Measurements from ENCODE around the gene PNN.
A peak's percentile ranks its signal among the peaks of the same experiment; 100 is the strongest.
"Not testable (repeated sequence)": the region's sequence is repeated elsewhere in the genome, so short reads cannot be mapped to it uniquely, and the experiment has no call there.

PNN gene

GRCh38 chr14:39174560-39175444 is at the start of gene PNN:
Gene PNN, plus strand, starts transcription at chr14:39175254. Its CDS starts 26 bp downstream, at chr14:39175280.
- peak; percentile 96 for DNase-seq

GRCh38 chr14:39137835-39138234 is 37.2 kb upstream of the PNN start:
- DNase-seq, result not testable (repeated sequence)

- DNase-seq, result no peak
Measured at GRCh38 chr14:39138440-39138839, 36.6 kb upstream of the PNN start.

- DNase-seq, result no peak
Measured at GRCh38 chr14:39140170-39140569, 34.9 kb upstream of the PNN start.

DNA sequence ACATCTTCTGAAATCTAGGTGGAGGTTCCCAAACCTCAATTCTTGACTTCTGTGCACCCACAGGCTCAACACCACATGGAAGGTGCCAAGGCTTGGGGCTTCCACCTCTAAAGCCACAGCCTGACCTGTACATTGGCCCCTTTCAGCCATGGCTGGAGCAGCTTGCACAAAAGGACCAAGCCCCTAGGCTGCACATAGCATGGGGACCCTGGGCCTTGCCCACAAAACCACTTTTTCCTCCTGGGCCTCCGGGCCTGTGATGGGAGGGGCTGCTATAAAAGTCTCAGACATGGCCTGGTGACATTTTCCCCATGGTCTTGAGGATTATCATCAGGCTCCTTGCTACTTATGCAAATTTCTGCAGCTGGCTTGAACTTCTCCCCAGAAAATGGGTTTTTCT is 33.4 kb upstream of the PNN start:
- DNase-seq, result not testable (repeated sequence)

GRCh38 chr14:39143226-39143625 is 31.8 kb upstream of the PNN start:
- DNase-seq, result not testable (repeated sequence)

DNA sequence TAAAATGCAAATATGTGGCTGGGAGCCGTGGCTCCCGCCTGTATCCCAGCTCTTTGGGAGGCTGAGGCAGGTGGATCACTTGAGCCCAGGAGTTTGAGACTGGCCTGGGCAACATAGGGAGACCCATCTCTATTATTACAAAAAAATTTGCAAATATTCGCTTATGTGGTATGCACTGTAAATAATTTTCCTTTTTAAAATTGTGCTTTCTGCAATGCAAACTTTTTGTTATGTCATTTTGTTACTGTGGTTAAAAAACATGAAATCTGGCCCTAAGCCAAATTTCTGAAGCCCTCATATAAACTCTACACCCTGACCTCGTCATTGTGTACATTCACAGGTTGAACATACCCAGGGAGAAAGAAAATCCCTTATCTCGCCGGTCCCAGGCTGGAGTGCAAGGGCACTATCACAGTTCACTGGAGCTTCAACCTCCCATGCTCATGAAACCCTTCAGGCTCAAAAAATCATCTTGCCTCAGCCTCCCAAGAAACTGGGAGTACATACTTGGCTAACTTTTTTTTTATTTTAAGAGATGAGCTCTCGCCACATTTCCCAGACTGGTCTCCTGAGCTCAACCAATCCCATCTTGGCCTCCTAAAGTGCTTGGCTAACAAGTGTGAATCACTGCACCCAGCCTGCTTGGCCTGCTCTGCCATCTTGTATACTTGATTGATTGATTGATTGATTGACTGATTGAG is 29.6 kb upstream of the PNN start:
- DNase-seq, result no peak

- no peak for DNase-seq
Measured at GRCh38 chr14:39154594-39155189, 20.4 kb upstream of the PNN start.

- DNase-seq, result peak; percentile 57
Measured at GRCh38 chr14:39157491-39157890, 17.6 kb upstream of the PNN start.

- DNase-seq, result no peak
Measured at GRCh38 chr14:39158222-39158858, 16.7 kb upstream of the PNN start.

DNA sequence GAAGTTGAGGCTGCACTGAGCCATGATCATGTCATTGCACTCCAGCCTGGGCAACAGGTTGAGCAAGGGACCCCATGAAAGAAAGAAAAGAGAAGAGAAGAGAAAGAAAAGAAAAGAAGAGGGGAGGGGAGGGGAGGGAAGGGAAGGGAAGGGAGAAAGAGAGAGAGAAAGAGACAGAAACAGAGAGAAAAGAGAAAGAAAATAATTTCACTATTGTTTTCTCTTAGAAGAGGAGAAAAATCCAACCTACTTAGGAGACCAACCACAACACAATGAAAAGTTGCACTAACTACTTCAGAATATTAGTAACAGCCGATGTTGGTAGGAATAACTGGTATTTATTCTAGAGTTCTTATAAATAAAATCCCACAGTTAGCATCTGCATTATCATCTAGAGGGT is 14.6 kb upstream of the PNN start:
- DNase-seq, result no peak

DNA sequence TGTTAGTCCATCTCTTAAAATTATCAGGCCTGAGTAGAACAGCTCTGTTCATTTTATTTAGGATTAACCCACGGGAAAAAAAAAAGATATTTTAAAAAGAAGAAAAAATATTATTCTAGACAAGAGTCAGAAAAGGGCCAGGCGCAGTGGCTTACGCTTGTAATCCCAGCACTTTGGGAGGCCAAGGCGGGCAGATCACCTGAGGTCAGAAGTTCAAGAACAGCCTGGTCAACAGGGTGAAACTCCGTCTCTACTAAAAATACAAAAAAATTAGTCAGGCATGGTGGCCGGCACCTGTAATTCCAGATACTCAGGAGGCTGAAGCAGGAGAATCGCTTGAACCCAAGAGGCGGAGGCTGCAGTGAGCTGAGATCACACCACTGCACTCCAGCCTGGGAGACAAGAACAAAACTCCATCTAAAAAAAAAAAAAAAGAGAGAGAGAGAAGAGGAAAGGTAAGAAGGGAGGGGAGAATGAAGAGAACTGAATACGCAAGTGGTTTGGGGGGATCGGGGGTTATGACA is 7.2 kb upstream of the PNN start:
- not testable (repeated sequence) for DNase-seq

- DNase-seq, result no peak
Measured at GRCh38 chr14:39168591-39168990, 6.5 kb upstream of the PNN start.

- no peak for DNase-seq
Measured at GRCh38 chr14:39169541-39169900, 5.5 kb upstream of the PNN start.

- DNase-seq, result no peak
Measured at GRCh38 chr14:39173198-39173597, 1.9 kb upstream of the PNN start.

DNA sequence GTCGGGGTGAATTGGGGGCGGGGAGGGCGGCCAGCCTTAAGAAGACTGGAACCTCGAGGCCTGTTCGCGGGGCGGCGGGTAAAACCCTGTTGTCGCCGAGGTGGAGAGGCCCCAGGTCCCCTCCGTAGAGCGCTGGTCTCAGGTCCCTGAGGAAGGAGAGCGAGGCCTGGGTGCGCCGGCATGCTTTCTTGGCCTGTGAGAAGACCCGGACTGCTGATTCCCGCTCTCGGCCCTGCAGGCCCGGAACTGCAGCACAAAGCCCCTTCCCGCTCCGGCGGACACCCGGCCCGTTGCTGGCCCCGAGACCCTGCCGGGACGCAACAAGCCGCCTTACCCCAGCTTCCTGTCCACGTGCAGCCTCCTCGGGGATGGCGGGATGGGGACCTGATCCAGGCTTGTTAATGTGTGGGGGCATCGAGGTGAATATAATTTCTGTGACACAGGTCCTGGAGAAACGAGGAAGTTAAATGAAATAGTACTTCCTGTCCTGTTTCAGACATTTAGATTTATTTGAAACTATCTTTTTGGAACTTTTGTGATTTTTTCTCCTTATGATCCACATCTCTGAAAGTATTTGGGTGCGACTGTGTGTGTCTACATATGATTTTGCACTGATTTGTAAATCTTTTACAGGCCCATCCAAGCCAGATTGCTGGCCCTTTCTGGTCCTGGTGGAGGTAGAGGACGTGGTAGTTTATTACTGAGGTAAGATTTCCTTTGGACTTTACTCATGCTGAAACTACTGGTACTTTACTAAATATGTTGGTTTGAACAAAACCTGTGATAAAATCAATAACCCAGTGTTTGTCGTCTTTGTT is 600 bp downstream of the PNN start:
- peak; percentile 93 for DNase-seq

DNA sequence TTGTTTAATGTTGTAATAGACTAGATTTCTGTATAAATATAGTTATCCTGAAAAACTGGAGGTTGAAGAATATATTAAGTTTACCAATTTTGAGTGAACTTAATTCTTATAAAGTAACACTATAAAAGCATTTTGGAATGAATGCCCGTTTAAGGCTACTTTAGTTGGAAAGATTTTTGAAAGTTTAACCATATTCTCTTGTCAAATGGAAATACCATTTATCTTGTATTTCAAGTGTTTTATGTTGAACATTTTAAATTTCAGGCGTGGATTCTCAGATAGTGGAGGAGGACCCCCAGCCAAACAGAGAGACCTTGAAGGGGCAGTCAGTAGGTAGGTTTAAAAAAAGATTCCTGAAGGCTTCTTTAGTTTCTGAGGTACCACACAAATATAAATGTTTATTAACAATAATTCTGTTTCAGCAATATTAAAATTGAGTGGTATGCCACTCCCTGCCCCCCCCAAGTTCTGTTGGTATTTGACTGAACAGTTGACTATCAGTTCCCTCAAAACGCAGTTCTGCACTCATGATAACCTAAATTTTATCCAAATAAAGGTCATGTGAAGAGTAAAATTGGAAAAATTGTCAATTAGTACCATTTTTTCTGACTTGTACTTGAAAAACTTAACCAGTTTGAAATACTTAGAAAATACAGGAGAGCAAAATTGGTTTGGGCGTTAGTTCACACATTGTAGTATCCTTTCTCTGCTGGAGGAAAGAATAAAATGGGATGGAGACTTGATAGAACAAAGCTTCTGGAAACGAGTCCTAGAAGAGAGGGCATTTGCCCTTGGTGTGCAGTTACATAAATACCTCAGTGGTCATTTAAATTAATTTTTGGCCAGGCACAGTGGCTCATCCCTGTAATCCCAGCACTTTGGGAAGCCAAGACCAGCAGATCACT is 1.5 kb downstream of the PNN start:
- no peak for DNase-seq

DNA sequence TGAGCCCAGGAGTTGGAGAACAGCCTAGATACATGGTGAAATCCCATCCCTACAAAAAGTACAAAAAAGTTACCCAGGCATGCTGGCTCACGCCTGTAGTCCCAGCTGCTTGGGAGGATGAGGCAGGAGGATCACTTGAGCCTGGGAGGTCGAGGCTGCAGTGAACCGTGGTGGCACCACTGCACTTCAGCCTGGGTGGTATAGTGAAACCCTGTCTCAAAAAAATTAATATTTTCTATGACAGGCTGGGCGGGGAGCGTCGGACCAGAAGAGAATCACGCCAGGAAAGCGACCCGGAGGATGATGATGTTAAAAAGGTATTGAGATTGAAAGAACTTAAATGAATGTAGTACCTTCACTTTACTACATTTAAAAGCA is 2.1 kb downstream of the PNN start:
- DNase-seq, result no peak

- DNase-seq, result no peak
Measured at GRCh38 chr14:39179042-39179441, 4.0 kb downstream of the PNN start.

DNA sequence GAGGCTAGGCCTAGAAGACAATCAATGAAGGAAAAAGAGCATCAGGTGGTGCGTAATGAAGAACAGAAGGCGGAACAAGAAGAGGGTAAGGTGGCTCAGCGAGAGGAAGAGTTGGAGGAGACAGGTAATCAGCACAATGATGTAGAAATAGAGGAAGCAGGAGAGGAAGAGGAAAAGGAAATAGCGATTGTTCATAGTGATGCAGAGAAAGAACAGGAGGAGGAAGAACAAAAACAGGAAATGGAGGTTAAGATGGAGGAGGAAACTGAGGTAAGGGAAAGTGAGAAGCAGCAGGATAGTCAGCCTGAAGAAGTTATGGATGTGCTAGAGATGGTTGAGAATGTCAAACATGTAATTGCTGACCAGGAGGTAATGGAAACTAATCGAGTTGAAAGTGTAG is 5.5 kb downstream of the PNN start:
- no peak for DNase-seq

DNA sequence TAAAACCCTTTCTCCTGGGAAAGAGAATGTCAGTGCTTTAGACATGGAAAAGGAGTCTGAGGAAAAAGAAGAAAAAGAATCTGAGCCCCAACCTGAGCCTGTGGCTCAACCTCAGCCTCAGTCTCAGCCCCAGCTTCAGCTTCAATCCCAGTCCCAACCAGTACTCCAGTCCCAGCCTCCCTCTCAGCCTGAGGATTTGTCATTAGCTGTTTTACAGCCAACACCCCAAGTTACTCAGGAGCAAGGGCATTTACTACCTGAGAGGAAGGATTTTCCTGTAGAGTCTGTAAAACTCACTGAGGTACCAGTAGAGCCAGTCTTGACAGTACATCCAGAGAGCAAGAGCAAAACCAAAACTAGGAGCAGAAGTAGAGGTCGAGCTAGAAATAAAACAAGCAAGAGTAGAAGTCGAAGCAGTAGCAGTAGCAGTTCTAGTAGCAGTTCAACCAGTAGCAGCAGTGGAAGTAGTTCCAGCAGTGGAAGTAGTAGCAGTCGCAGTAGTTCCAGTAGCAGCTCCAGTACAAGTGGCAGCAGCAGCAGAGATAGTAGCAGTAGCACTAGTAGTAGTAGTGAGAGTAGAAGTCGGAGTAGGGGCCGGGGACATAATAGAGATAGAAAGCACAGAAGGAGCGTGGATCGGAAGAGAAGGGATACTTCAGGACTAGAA is 6.1 kb downstream of the PNN start:
- DNase-seq, result no peak

All from retina (tissue), 1 donor.